GM23338 (cell line): Measurements from ENCODE around the gene STAM. TPM values are rescaled to one million over a fixed set of nuclear protein-coding genes. Genes with fewer than 3 reads are reported as not detected.

ENCODE experiments used
- ATAC-seq: fragments of 200-7000 bp; cut with Tn5 transposase; 3 replicates; pipeline ENCODE4 v1.9.1; 2020
- DNase-seq: peaks from one replicate; pipeline ENCODE4 v3.0.0-alpha.2; 2015; ENCODE audit warnings: low spot score
- H2AFZ ChIP-seq: fragments of 200-600 bp; sonication (generic); 2 replicates; pipeline ENCODE4 v1.8.0; 2016; ENCODE audit warnings: antibody characterized with exemption, mild to moderate bottlenecking, moderate library complexity
- H3F3A ChIP-seq: fragments of 200-600 bp; sonication (generic); replicated peaks from 2 replicates; pipeline ENCODE4 v1.8.0; 2017; ENCODE audit warnings: antibody characterized with exemption, mixed run types, low read depth
- H3K27ac ChIP-seq: fragments of 200-600 bp; sonication (generic); 2 replicates; pipeline ENCODE4 v1.6.1; 2016; ENCODE audit warnings: low read depth
- H3K27me3 ChIP-seq: fragments of 200-600 bp; sonication (generic); 2 replicates; pipeline ENCODE4 v1.8.0; 2016; ENCODE audit warnings: mild to moderate bottlenecking, mixed run types, moderate library complexity; ENCODE audit not compliant: insufficient read depth
- H3K36me3 ChIP-seq: fragments of 200-600 bp; sonication (generic); 2 replicates; pipeline ENCODE4 v1.8.0; 2016; ENCODE audit warnings: mild to moderate bottlenecking; ENCODE audit not compliant: insufficient read depth
- H3K4me1 ChIP-seq: fragments of 200-600 bp; sonication (generic); 2 replicates; pipeline ENCODE4 v1.8.0; 2016; ENCODE audit warnings: mild to moderate bottlenecking, moderate library complexity; ENCODE audit not compliant: insufficient read depth
- H3K4me2 ChIP-seq: fragments of 200-600 bp; sonication (generic); 2 replicates; pipeline ENCODE4 v1.7.1; 2017; ENCODE audit warnings: mixed run types
- H3K4me3 ChIP-seq: fragments of 200-600 bp; sonication (generic); 2 replicates; pipeline ENCODE4 v1.6.1; 2016; ENCODE audit warnings: mixed run types
- H3K79me2 ChIP-seq: fragments of 200-600 bp; sonication (generic); replicated peaks from 2 replicates; pipeline ENCODE4 v1.8.0; 2017; ENCODE audit warnings: mild to moderate bottlenecking; ENCODE audit not compliant: insufficient read depth
- H3K9me2 ChIP-seq: fragments of 200-600 bp; sonication (generic); 2 replicates; pipeline ENCODE4 v1.8.0; 2017; ENCODE audit not compliant: insufficient read depth
- H4K20me1 ChIP-seq: fragments of 200-600 bp; sonication (generic); replicated peaks from 2 replicates; pipeline ENCODE4 v1.8.0; 2017; ENCODE audit warnings: mild to moderate bottlenecking; ENCODE audit not compliant: insufficient read depth
- H3K27ac Mint-ChIP-seq: 2 replicates; pipeline ENCODE4 v1.8.0; 2020; ENCODE audit warnings: inconsistent platforms, mild to moderate bottlenecking, moderate library complexity, mixed read lengths
- H3K27me3 Mint-ChIP-seq: 3 replicates; pipeline ENCODE4 v1.8.0; 2022; ENCODE audit warnings: low read depth, mild to moderate bottlenecking, moderate library complexity, mixed read lengths, inconsistent platforms; ENCODE audit not compliant: insufficient read depth, poor library complexity
- H3K36me3 Mint-ChIP-seq: 3 replicates; pipeline ENCODE4 v1.8.0; 2021; ENCODE audit warnings: low read depth, mild to moderate bottlenecking, inconsistent platforms, moderate library complexity, mixed read lengths
- H3K4me1 Mint-ChIP-seq: 3 replicates; pipeline ENCODE4 v1.8.0; 2020; ENCODE audit warnings: mild to moderate bottlenecking, inconsistent platforms, mixed read lengths
- H3K4me3 Mint-ChIP-seq: 3 replicates; pipeline ENCODE4 v1.8.0; 2021; ENCODE audit warnings: moderate library complexity, mild to moderate bottlenecking, inconsistent platforms, mixed read lengths
- H3K9me3 Mint-ChIP-seq: 3 replicates; pipeline ENCODE4 v1.8.0; 2020; ENCODE audit warnings: moderate library complexity, mild to moderate bottlenecking, inconsistent platforms, mixed read lengths
- CREB1 ChIP-seq: fragments of 250-450 bp; sonication (Bioruptor Pico); IDR thresholded peaks from 2 replicates; pipeline ENCODE4 v1.5.0; 2020; ENCODE audit warnings: low read depth, mild to moderate bottlenecking, moderate library complexity
- EZH2 ChIP-seq: fragments of 200-600 bp; sonication (generic); IDR thresholded peaks from one replicate; pipeline ENCODE4 v1.8.0; 2017; ENCODE audit warnings: antibody characterized with exemption, mild to moderate bottlenecking, low read depth; ENCODE audit not compliant: unreplicated experiment
- EZH2phosphoT487 ChIP-seq: fragments of 200-600 bp; sonication (generic); IDR thresholded peaks from one replicate; pipeline ENCODE4 v1.8.1; 2018; ENCODE audit warnings: antibody characterized with exemption; ENCODE audit not compliant: unreplicated experiment
- JUNB ChIP-seq: IDR thresholded peaks from one replicate; pipeline ENCODE4 v1.6.1; 2016; ENCODE audit warnings: antibody characterized with exemption; ENCODE audit not compliant: unreplicated experiment
- NANOG ChIP-seq: IDR thresholded peaks from 2 replicates; pipeline ENCODE4 v1.6.1; 2016; ENCODE audit warnings: antibody characterized with exemption, borderline replicate concordance
- POLR2AphosphoS5 ChIP-seq: IDR thresholded peaks from 2 replicates; pipeline ENCODE4 v1.6.1; 2016; ENCODE audit warnings: antibody characterized with exemption, low read depth
- STAT1 ChIP-seq: IDR thresholded peaks from one replicate; pipeline ENCODE4 v1.6.1; 2016; ENCODE audit warnings: antibody characterized with exemption; ENCODE audit not compliant: unreplicated experiment
- ZNF331 ChIP-seq: fragments of 250-450 bp; sonication (Bioruptor Pico); IDR thresholded peaks from 2 replicates; pipeline ENCODE4 v1.5.0; 2020; ENCODE audit warnings: low read depth, mild to moderate bottlenecking, moderate library complexity
- polyA plus RNA-seq: library from polyadenylated mRNA; unstranded; fragments of >200 nt; fragmentation: Nextera tagmentation; extraction: Ambion mirVana; gene quantifications from 2 replicates; pipeline ENCODE4 v1.2.1, GENCODE V29; 2016
- total RNA-seq: library from RNA; depleted of rRNA; stranded (reverse); fragments of >200 nt; shearing (Covaris generic); gene quantifications from 2 replicates; pipeline ENCODE4 v1.2.3, GENCODE V29; 2014
- TF ChIP-seq, protein P1 (sequence below): IDR thresholded peaks from one replicate; pipeline ENCODE4 v1.6.1; 2018; ENCODE audit warnings: antibody characterized with exemption; ENCODE audit not compliant: unreplicated experiment
- TF ChIP-seq, protein P2 (sequence below): IDR thresholded peaks from 2 replicates; pipeline ENCODE4 v1.6.1; 2016; ENCODE audit warnings: antibody characterized with exemption
- TF ChIP-seq, protein P3 (sequence below): fragments of 250-450 bp; sonication (Bioruptor Pico); IDR thresholded peaks from 2 replicates; pipeline ENCODE4 v1.5.0; 2020; ENCODE audit warnings: mild to moderate bottlenecking, moderate library complexity

Gene STAM
- total and polyA plus RNA-seq, 2 experiments from 2014 or later, result 28.8 to 40.5 TPM

DNA sequence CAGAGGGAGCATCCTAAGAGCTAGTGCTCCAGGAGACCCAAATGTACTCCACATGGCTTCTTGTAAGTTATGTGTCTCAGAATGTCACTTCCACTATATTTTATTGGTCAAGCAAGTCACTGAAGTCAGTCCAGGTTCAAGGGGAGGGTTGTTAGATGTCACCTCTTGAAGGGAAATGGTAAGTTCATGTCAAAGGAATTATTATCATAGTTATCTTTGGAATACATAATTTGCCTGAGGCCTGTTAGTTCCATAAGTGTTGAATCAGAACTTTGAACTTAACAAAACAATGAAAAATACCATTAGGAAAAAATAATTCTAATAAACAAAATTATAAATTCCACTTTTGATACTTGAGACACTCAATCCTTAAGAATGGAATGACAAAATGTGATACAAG, 30.6 kb downstream of the STAM start:
- Histone ChIP-seq H3K4me3 (no peak overlapping the region), H3K27me3 (no peaks in the 10 kb centered on the region), H3K9me2 (no peaks in the 10 kb centered on the region), H3K27ac (no peak overlapping the region), H3K79me2 (peaks cover 84% of the 10 kb centered on the region), H3K4me2 (no peak overlapping the region; the same call in 1 of the 2 replicates), H2AFZ (no peak overlapping the region), H3K36me3 (no peaks in the 10 kb centered on the region), H3K4me1 (peaks cover 44% of the 10 kb centered on the region), H4K20me1 (no peaks in the 10 kb centered on the region), H3F3A (no peaks in the 10 kb centered on the region)
- ATAC-seq (no peak), DNase-seq (no peak)
- Mint-ChIP-seq H3K27me3 (peaks cover 8% of the 10 kb centered on the region), H3K36me3 (no peaks in the 10 kb centered on the region; the same call in 2 of the 3 replicates), H3K27ac (no peak overlapping the region), H3K4me3 (no peak overlapping the region), H3K9me3 (no peaks in the 10 kb centered on the region), H3K4me1 (peaks cover 56% of the 10 kb centered on the region)
- TF ChIP-seq STAT1, result no peak
- no peak for TF ChIP-seq EZH2phosphoT487
- no peak for TF ChIP-seq JUNB
- TF ChIP-seq NANOG, result no peak
- TF ChIP-seq, protein P1, sequence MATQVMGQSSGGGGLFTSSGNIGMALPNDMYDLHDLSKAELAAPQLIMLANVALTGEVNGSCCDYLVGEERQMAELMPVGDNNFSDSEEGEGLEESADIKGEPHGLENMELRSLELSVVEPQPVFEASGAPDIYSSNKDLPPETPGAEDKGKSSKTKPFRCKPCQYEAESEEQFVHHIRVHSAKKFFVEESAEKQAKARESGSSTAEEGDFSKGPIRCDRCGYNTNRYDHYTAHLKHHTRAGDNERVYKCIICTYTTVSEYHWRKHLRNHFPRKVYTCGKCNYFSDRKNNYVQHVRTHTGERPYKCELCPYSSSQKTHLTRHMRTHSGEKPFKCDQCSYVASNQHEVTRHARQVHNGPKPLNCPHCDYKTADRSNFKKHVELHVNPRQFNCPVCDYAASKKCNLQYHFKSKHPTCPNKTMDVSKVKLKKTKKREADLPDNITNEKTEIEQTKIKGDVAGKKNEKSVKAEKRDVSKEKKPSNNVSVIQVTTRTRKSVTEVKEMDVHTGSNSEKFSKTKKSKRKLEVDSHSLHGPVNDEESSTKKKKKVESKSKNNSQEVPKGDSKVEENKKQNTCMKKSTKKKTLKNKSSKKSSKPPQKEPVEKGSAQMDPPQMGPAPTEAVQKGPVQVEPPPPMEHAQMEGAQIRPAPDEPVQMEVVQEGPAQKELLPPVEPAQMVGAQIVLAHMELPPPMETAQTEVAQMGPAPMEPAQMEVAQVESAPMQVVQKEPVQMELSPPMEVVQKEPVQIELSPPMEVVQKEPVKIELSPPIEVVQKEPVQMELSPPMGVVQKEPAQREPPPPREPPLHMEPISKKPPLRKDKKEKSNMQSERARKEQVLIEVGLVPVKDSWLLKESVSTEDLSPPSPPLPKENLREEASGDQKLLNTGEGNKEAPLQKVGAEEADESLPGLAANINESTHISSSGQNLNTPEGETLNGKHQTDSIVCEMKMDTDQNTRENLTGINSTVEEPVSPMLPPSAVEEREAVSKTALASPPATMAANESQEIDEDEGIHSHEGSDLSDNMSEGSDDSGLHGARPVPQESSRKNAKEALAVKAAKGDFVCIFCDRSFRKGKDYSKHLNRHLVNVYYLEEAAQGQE, result no peak
- TF ChIP-seq CREB1 (CRISPR knock-in tag), result no peak

DNA sequence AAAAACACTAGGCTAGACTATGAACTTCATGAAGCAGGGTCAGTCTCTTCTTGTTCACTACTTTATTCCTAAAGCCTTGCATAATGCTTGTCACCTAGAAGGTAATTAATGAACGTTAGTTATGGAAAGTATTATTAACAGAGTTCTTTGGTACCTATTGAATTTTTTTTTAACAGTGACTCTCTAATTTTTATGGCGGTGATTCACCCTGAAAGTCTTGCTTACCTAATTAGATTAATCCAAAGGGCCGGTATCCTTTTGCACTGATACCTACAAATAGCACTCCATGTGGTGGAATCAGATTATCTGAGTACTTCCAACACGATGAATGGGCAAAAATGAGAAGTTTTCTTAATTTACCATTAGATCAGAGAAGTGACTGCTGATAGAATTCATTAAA, 31.7 kb downstream of the STAM start:
- Histone ChIP-seq H3K4me3 (no peak overlapping the region), H3K36me3 (no peaks in the 10 kb centered on the region), H2AFZ (no peak overlapping the region), H4K20me1 (no peaks in the 10 kb centered on the region), H3F3A (no peaks in the 10 kb centered on the region), H3K79me2 (peaks cover 84% of the 10 kb centered on the region), H3K9me2 (no peaks in the 10 kb centered on the region), H3K4me2 (no peak overlapping the region), H3K27me3 (no peaks in the 10 kb centered on the region), H3K4me1 (peaks cover 41% of the 10 kb centered on the region), H3K27ac (no peak overlapping the region)
- DNase-seq, result no peak
- Mint-ChIP-seq H3K36me3 (no peaks in the 10 kb centered on the region; the same call in 2 of the 3 replicates), H3K27me3 (peaks cover 6% of the 10 kb centered on the region), H3K27ac (no peak overlapping the region), H3K9me3 (no peaks in the 10 kb centered on the region), H3K4me1 (peaks cover 55% of the 10 kb centered on the region), H3K4me3 (no peak overlapping the region)
- ATAC-seq, result no peak
- TF ChIP-seq EZH2phosphoT487 (no peak), EZH2 (no peak), STAT1 (no peak), NANOG (no peak), ZNF331 (no peak), POLR2AphosphoS5 (no peak), JUNB (no peak)
- TF ChIP-seq, protein P2, sequence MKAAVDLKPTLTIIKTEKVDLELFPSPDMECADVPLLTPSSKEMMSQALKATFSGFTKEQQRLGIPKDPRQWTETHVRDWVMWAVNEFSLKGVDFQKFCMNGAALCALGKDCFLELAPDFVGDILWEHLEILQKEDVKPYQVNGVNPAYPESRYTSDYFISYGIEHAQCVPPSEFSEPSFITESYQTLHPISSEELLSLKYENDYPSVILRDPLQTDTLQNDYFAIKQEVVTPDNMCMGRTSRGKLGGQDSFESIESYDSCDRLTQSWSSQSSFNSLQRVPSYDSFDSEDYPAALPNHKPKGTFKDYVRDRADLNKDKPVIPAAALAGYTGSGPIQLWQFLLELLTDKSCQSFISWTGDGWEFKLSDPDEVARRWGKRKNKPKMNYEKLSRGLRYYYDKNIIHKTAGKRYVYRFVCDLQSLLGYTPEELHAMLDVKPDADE, result no peak
- TF ChIP-seq, protein P3, sequence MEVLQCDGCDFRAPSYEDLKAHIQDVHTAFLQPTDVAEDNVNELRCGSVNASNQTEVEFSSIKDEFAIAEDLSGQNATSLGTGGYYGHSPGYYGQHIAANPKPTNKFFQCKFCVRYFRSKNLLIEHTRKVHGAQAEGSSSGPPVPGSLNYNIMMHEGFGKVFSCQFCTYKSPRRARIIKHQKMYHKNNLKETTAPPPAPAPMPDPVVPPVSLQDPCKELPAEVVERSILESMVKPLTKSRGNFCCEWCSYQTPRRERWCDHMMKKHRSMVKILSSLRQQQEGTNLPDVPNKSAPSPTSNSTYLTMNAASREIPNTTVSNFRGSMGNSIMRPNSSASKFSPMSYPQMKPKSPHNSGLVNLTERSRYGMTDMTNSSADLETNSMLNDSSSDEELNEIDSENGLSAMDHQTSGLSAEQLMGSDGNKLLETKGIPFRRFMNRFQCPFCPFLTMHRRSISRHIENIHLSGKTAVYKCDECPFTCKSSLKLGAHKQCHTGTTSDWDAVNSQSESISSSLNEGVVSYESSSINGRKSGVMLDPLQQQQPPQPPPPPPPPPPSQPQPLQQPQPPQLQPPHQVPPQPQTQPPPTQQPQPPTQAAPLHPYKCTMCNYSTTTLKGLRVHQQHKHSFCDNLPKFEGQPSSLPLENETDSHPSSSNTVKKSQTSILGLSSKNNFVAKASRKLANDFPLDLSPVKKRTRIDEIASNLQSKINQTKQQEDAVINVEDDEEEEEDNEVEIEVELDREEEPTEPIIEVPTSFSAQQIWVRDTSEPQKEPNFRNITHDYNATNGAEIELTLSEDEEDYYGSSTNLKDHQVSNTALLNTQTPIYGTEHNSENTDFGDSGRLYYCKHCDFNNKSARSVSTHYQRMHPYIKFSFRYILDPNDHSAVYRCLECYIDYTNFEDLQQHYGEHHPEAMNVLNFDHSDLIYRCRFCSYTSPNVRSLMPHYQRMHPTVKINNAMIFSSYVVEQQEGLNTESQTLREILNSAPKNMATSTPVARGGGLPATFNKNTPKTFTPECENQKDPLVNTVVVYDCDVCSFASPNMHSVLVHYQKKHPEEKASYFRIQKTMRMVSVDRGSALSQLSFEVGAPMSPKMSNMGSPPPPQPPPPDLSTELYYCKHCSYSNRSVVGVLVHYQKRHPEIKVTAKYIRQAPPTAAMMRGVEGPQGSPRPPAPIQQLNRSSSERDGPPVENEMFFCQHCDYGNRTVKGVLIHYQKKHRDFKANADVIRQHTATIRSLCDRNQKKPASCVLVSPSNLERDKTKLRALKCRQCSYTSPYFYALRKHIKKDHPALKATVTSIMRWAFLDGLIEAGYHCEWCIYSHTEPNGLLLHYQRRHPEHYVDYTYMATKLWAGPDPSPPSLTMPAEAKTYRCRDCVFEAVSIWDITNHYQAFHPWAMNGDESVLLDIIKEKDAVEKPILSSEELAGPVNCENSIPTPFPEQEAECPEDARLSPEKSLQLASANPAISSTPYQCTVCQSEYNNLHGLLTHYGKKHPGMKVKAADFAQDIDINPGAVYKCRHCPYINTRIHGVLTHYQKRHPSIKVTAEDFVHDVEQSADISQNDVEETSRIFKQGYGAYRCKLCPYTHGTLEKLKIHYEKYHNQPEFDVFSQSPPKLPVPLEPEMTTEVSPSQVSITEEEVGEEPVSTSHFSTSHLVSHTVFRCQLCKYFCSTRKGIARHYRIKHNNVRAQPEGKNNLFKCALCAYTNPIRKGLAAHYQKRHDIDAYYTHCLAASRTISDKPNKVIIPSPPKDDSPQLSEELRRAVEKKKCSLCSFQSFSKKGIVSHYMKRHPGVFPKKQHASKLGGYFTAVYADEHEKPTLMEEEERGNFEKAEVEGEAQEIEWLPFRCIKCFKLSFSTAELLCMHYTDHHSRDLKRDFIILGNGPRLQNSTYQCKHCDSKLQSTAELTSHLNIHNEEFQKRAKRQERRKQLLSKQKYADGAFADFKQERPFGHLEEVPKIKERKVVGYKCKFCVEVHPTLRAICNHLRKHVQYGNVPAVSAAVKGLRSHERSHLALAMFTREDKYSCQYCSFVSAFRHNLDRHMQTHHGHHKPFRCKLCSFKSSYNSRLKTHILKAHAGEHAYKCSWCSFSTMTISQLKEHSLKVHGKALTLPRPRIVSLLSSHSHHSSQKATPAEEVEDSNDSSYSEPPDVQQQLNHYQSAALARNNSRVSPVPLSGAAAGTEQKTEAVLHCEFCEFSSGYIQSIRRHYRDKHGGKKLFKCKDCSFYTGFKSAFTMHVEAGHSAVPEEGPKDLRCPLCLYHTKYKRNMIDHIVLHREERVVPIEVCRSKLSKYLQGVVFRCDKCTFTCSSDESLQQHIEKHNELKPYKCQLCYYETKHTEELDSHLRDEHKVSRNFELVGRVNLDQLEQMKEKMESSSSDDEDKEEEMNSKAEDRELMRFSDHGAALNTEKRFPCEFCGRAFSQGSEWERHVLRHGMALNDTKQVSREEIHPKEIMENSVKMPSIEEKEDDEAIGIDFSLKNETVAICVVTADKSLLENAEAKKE (CRISPR knock-in tag), result no peak
